HG03108 (cell line): Measurements from ENCODE around the gene CDK8.
"Not testable (repeated sequence)": the region's sequence is repeated elsewhere in the genome, so short reads cannot be mapped to it uniquely, and the experiment has no call there.

Experiments used
- ATAC-seq: cut with Tn5 transposase; IDR thresholded peaks from one replicate; pipeline ENCODE4 v1.9.1; 2021; ENCODE audit warnings: moderate library complexity; ENCODE audit not compliant: unreplicated experiment

Gene CDK8

GRCh38 chr13:26310470-26310869, 56.5 kb downstream of the CDK8 start:
- ATAC-seq = no peak

- ATAC-seq = not testable (repeated sequence)
These were observed 58.1 kb downstream of the CDK8 start for GRCh38 chr13:26312019-26312418.

- not testable (repeated sequence) for ATAC-seq
These were observed 62.2 kb downstream of the CDK8 start for GRCh38 chr13:26316095-26316494.

GRCh38 chr13:26320766-26321165, 66.8 kb downstream of the CDK8 start:
- ATAC-seq = no peak

- no peak for ATAC-seq
These were observed 69.2 kb downstream of the CDK8 start for GRCh38 chr13:26323127-26323526.

- ATAC-seq = no peak
These were observed 69.8 kb downstream of the CDK8 start for GRCh38 chr13:26323764-26324163.

- no peak for ATAC-seq
These were observed 70.4 kb downstream of the CDK8 start for GRCh38 chr13:26324294-26324693.

GRCh38 chr13:26324867-26325266, 70.9 kb downstream of the CDK8 start:
- no peak for ATAC-seq

- ATAC-seq = peak; percentile 75
These were observed 71.9 kb downstream of the CDK8 start for GRCh38 chr13:26325876-26326275.

GRCh38 chr13:26326562-26326961, 72.6 kb downstream of the CDK8 start:
- no peak for ATAC-seq

- no peak for ATAC-seq
These were observed 74.2 kb downstream of the CDK8 start for GRCh38 chr13:26327940-26328725.

GRCh38 chr13:26335158-26335557, 81.2 kb downstream of the CDK8 start:
- no peak for ATAC-seq

GRCh38 chr13:26340807-26341206, 86.9 kb downstream of the CDK8 start:
- ATAC-seq = no peak

- ATAC-seq = no peak
These were observed 89.0 kb downstream of the CDK8 start for GRCh38 chr13:26342898-26343297.

GRCh38 chr13:26343816-26344215, 89.9 kb downstream of the CDK8 start:
- ATAC-seq = no peak

- ATAC-seq = no peak
These were observed 91.1 kb downstream of the CDK8 start for GRCh38 chr13:26344980-26345379.

- no peak for ATAC-seq
These were observed 95.0 kb downstream of the CDK8 start for GRCh38 chr13:26348966-26349365.

GRCh38 chr13:26362261-26362660, 108.3 kb downstream of the CDK8 start:
- no peak for ATAC-seq

- no peak for ATAC-seq
These were observed 116.6 kb downstream of the CDK8 start for GRCh38 chr13:26370553-26370952.

- no peak for ATAC-seq
These were observed 118.8 kb downstream of the CDK8 start for GRCh38 chr13:26372747-26373146.

- ATAC-seq = no peak
These were observed 122.5 kb downstream of the CDK8 start for GRCh38 chr13:26376430-26376829.

GRCh38 chr13:26377038-26377437, 123.1 kb downstream of the CDK8 start:
- ATAC-seq = no peak

GRCh38 chr13:26378116-26378515, 124.2 kb downstream of the CDK8 start:
- no peak for ATAC-seq
